SK-N-SH (cell line): Measurements from ENCODE around the gene SMARCA2. TPM values are rescaled to one million over a fixed set of nuclear protein-coding genes. Genes with fewer than 3 reads are reported as not detected.

Experiments
- CTCF ChIA-PET: fragments of 300-600, 350-600 bp; formaldehyde crosslinking; extraction: SDS; loops from one replicate; lab custom pipeline; 2021; lab: Yijun Ruan, JAX
- POLR2A ChIA-PET: fragments of 350-600 bp; sonication (Branson Sonifier 250); formaldehyde crosslinking; extraction: SDS; loops from one replicate; lab custom pipeline; 2020; ENCODE audit warnings: antibody characterized with exemption, inconsistent platforms; lab: Yijun Ruan, JAX
- DNase-seq: peaks from one replicate; pipeline ENCODE4 v3.0.0; 2012
- H2AFZ ChIP-seq: fragments of 200-600 bp; sonication (generic); 2 replicates; pipeline ENCODE4 v1.8.1; 2016; ENCODE audit warnings: antibody characterized with exemption, mild to moderate bottlenecking, low read depth
- H3F3A ChIP-seq: fragments of 200-600 bp; sonication (generic); replicated peaks from 2 replicates; pipeline ENCODE3; 2016; ENCODE audit warnings: antibody characterized with exemption, mild to moderate bottlenecking; ENCODE audit not compliant: insufficient read depth
- H3K27ac ChIP-seq, 2 experiments: fragments of 200-500 bp in 1 of 2; fragments of 200-600 bp in 1 of 2; sonication (Bioruptor generic) in 1 of 2; sonication (generic), shearing (Covaris generic) in 1 of 2; 2 replicates each; pipeline versions ENCODE4 v1.5.1 to v1.6.1; 2014 to 2016; ENCODE audit warnings: low read depth in 2 of 2, inconsistent platforms in 1 of 2, low read length in 1 of 2, mild to moderate bottlenecking in 1 of 2, mixed read lengths in 1 of 2
- H3K27me3 ChIP-seq: fragments of 200-600 bp; sonication (generic), shearing (Covaris generic); 2 replicates; pipeline ENCODE4 v1.6.1; 2016; ENCODE audit warnings: mixed run types; ENCODE audit not compliant: insufficient read depth
- H3K36me3 ChIP-seq, 2 experiments: fragments of 200-500 bp in 1 of 2; fragments of 200-600 bp in 1 of 2; sonication (Bioruptor generic) in 1 of 2; sonication (generic) in 1 of 2; replicated peaks in 1 of 2; 2 replicates each; pipeline versions ENCODE3 to v1.5.1; 2014 to 2016; ENCODE audit warnings: low read length in 1 of 2, mild to moderate bottlenecking in 1 of 2; ENCODE audit not compliant: insufficient read depth in 2 of 2, control insufficient read depth in 1 of 2
- H3K4me1 ChIP-seq, 2 experiments: fragments of 200-500 bp in 1 of 2; fragments of 200-600 bp in 1 of 2; sonication (Bioruptor generic) in 1 of 2; sonication (generic), shearing (Covaris generic) in 1 of 2; 2 replicates each; pipeline versions ENCODE4 v1.5.1 to v1.6.1; 2014 to 2016; ENCODE audit warnings: low read depth in 1 of 2, low read length in 1 of 2, mixed run types in 1 of 2; ENCODE audit not compliant: insufficient read depth in 2 of 2, control insufficient read depth in 1 of 2
- H3K4me2 ChIP-seq: fragments of 200-600 bp; sonication (generic), shearing (Covaris generic); 2 replicates; pipeline ENCODE4 v1.6.1; 2017; ENCODE audit warnings: mixed run types
- H3K4me3 ChIP-seq, 2 experiments: fragments of 200-500 bp in 1 of 2; fragments of 200-600 bp in 1 of 2; sonication (Bioruptor generic) in 1 of 2; sonication (generic), shearing (Covaris generic) in 1 of 2; 2 replicates each; pipeline versions ENCODE4 v1.5.1 to v1.8.1; 2014 to 2016; ENCODE audit warnings: low read depth in 2 of 2, inconsistent platforms in 1 of 2, low read length in 1 of 2, mild to moderate bottlenecking in 1 of 2, mixed read lengths in 1 of 2, moderate library complexity in 1 of 2
- H3K79me2 ChIP-seq: fragments of 200-600 bp; sonication (generic); 2 replicates; pipeline ENCODE4 v1.8.1; 2017; ENCODE audit warnings: mild to moderate bottlenecking; ENCODE audit not compliant: insufficient read depth
- H3K9ac ChIP-seq: fragments of 200-600 bp; sonication (generic); 2 replicates; pipeline ENCODE4 v1.6.1; 2017; ENCODE audit warnings: mixed run types
- H3K9me2 ChIP-seq: fragments of 200-600 bp; sonication (generic); 2 replicates; pipeline ENCODE4 v1.6.1; 2017; ENCODE audit warnings: mixed run types
- H3K9me3 ChIP-seq: fragments of 200-600 bp; sonication (generic); 2 replicates; pipeline ENCODE4 v1.6.1; 2017; ENCODE audit warnings: mixed run types, mild to moderate bottlenecking, moderate library complexity
- H4K20me1 ChIP-seq: fragments of 200-600 bp; sonication (generic); 2 replicates; pipeline ENCODE4 v1.6.1; 2017; ENCODE audit warnings: mild to moderate bottlenecking, mixed run types; ENCODE audit not compliant: insufficient read depth
- EZH2phosphoT487 ChIP-seq: fragments of 200-600 bp; sonication (generic); IDR thresholded peaks from 2 replicates; pipeline ENCODE4 v1.6.1; 2017; ENCODE audit warnings: low read depth, mixed run types, mild to moderate bottlenecking, antibody characterized with exemption, moderate library complexity, borderline replicate concordance
- FOSL2 ChIP-seq: IDR thresholded peaks from 2 replicates; pipeline ENCODE4 v1.4.0; 2012; ENCODE audit warnings: low read depth, mild to moderate bottlenecking, moderate library complexity, borderline replicate concordance
- JUND ChIP-seq: IDR thresholded peaks from 2 replicates; pipeline ENCODE4 v1.4.0; 2012
- MEF2A ChIP-seq: IDR thresholded peaks from 2 replicates; pipeline ENCODE4 v1.4.0; 2012; ENCODE audit warnings: low read depth, borderline replicate concordance
- NRF1 ChIP-seq: IDR thresholded peaks from 2 replicates; pipeline ENCODE4 v1.6.1; 2012; ENCODE audit warnings: low read depth, mild to moderate bottlenecking, low read length
- POLR2AphosphoS5 ChIP-seq: IDR thresholded peaks from 2 replicates; pipeline ENCODE4 v1.6.1; 2012; ENCODE audit warnings: low read depth, low read length
- RCOR1 ChIP-seq: fragments of 150-350 bp; IDR thresholded peaks from 2 replicates; pipeline ENCODE4 v1.6.1; 2017; ENCODE audit warnings: antibody characterized with exemption, low read length
- RFX5 ChIP-seq: IDR thresholded peaks from 2 replicates; pipeline ENCODE4 v1.6.1; 2012; ENCODE audit warnings: mild to moderate bottlenecking, improper control_type of control experiment, low read length
- RXRA ChIP-seq: IDR thresholded peaks from 2 replicates; pipeline ENCODE4 v1.4.0; 2012; ENCODE audit warnings: low read depth, mild to moderate bottlenecking, borderline replicate concordance
- SIN3A ChIP-seq: IDR thresholded peaks from 2 replicates; pipeline ENCODE4 v1.6.1; 2012; ENCODE audit warnings: low read depth, mild to moderate bottlenecking, low read length, moderate library complexity, borderline replicate concordance
- SMC3 ChIP-seq: IDR thresholded peaks from 2 replicates; pipeline ENCODE4 v1.6.1; 2012; ENCODE audit warnings: low read depth, low read length, improper control_type of control experiment
- TCF12 ChIP-seq: IDR thresholded peaks from 2 replicates; pipeline ENCODE4 v1.4.0; 2012
- TEAD4 ChIP-seq: IDR thresholded peaks from 2 replicates; pipeline ENCODE4 v1.4.0; 2012; ENCODE audit warnings: mild to moderate bottlenecking, borderline replicate concordance; ENCODE audit not compliant: insufficient read depth
- WGBS: methylation state at CpG from one replicate; pipeline ENCODE4 v1.1.6; 2017; ENCODE audit warnings: low lambda C conversion rate; 5-methylcytosine and 5-hydroxymethylcytosine counted together
- polyA plus RNA-seq, 3 experiments: library from polyadenylated mRNA; depleted of rRNA; stranded (reverse); fragments of >200 nt; gene quantifications; 2 replicates each; pipeline ENCODE4 v1.2.3, GENCODE V29; 2012
- TF ChIP-seq, protein P1 (sequence below): IDR thresholded peaks from 2 replicates; pipeline ENCODE4 v1.4.0; 2012; ENCODE audit warnings: low read depth
- TF ChIP-seq, protein P2 (sequence below): IDR thresholded peaks from 2 replicates; pipeline ENCODE4; 2012
- TF ChIP-seq, protein P3 (sequence below): fragments of 150-350 bp; IDR thresholded peaks from 2 replicates; pipeline ENCODE4 v1.6.1; 2017; ENCODE audit warnings: antibody characterized with exemption, low read length, low read depth, borderline replicate concordance
- TF ChIP-seq, protein P4 (sequence below): IDR thresholded peaks from 2 replicates; pipeline ENCODE4 v1.6.1; 2012; ENCODE audit warnings: mild to moderate bottlenecking, low read depth, low read length, moderate library complexity
- TF ChIP-seq, protein P5 (sequence below): fragments of 200-600 bp; sonication (generic); IDR thresholded peaks from 2 replicates; pipeline ENCODE4 v1.6.1; 2017; ENCODE audit warnings: antibody characterized with exemption, mild to moderate bottlenecking, moderate library complexity
- TF ChIP-seq, protein P6 (sequence below): IDR thresholded peaks from 2 replicates; pipeline ENCODE4 v1.4.0; 2012; ENCODE audit warnings: low read depth, borderline replicate concordance

SMARCA2 gene
- polyA plus RNA-seq, 1 of the 3 experiments (the other 2 are of a cell fraction): 17.4 TPM

DNA sequence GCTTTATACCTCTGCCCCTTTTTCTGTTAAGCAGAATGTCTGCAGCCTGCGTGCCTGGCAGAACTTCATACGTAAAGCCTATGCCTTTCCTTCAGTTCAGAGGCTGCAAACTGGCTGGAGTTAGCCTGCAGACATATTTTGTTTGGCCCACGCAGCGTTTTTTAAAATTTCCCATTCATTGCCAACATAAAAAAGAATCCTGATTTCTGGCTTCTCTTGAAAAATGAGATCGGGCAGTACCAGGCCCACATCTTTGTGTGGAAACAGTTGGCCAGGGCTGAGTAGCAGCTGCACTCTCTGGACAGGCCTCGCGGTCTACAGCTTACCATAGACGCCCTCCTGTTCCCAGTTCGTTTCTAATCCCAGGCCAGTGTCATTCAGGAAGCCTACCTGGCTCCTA is 104.4 kb downstream of the SMARCA2 start:
- WGBS: 94% methylated on average over 9 of the region's 9 CpGs
- Histone ChIP-seq H3K4me2 (no peak overlapping the region), H3K79me2 (no peaks in the 10 kb centered on the region), H3K27me3 (no peaks in the 10 kb centered on the region), H4K20me1 (no peaks in the 10 kb centered on the region), H3K4me3 (no peak overlapping the region), H3K9ac (no peak overlapping the region), H3K4me1 (peaks cover 0 to 11% of the 10 kb centered on the region in 2 experiments; a peak in 2 of 4 replicates), H2AFZ (no peak overlapping the region), H3F3A (peaks cover 6% of the 10 kb centered on the region), H3K9me3 (no peaks in the 10 kb centered on the region), H3K27ac (no peak overlapping the region), H3K36me3 (peaks cover 18 to 24% of the 10 kb centered on the region in 2 experiments), H3K9me2 (no peaks in the 10 kb centered on the region)
- no peak for DNase-seq
- TF ChIP-seq, protein P1, sequence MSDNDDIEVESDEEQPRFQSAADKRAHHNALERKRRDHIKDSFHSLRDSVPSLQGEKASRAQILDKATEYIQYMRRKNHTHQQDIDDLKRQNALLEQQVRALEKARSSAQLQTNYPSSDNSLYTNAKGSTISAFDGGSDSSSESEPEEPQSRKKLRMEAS: no peak
- TF ChIP-seq TCF12 (no peak), TEAD4 (no peak), SIN3A (no peak), MEF2A (no peak), RCOR1 (no peak), EZH2phosphoT487 (no peak), FOSL2 (no peak), RFX5 (no peak), SMC3 (no peak), JUND (no peak), POLR2AphosphoS5 (no peak), NRF1 (no peak), RXRA (no peak)
- TF ChIP-seq, protein P2, sequence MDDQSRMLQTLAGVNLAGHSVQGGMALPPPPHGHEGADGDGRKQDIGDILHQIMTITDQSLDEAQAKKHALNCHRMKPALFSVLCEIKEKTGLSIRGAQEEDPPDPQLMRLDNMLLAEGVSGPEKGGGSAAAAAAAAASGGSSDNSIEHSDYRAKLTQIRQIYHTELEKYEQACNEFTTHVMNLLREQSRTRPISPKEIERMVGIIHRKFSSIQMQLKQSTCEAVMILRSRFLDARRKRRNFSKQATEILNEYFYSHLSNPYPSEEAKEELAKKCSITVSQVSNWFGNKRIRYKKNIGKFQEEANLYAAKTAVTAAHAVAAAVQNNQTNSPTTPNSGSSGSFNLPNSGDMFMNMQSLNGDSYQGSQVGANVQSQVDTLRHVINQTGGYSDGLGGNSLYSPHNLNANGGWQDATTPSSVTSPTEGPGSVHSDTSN: no peak
- TF ChIP-seq, protein P3, sequence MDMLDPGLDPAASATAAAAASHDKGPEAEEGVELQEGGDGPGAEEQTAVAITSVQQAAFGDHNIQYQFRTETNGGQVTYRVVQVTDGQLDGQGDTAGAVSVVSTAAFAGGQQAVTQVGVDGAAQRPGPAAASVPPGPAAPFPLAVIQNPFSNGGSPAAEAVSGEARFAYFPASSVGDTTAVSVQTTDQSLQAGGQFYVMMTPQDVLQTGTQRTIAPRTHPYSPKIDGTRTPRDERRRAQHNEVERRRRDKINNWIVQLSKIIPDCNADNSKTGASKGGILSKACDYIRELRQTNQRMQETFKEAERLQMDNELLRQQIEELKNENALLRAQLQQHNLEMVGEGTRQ: no peak
- TF ChIP-seq, protein P4, sequence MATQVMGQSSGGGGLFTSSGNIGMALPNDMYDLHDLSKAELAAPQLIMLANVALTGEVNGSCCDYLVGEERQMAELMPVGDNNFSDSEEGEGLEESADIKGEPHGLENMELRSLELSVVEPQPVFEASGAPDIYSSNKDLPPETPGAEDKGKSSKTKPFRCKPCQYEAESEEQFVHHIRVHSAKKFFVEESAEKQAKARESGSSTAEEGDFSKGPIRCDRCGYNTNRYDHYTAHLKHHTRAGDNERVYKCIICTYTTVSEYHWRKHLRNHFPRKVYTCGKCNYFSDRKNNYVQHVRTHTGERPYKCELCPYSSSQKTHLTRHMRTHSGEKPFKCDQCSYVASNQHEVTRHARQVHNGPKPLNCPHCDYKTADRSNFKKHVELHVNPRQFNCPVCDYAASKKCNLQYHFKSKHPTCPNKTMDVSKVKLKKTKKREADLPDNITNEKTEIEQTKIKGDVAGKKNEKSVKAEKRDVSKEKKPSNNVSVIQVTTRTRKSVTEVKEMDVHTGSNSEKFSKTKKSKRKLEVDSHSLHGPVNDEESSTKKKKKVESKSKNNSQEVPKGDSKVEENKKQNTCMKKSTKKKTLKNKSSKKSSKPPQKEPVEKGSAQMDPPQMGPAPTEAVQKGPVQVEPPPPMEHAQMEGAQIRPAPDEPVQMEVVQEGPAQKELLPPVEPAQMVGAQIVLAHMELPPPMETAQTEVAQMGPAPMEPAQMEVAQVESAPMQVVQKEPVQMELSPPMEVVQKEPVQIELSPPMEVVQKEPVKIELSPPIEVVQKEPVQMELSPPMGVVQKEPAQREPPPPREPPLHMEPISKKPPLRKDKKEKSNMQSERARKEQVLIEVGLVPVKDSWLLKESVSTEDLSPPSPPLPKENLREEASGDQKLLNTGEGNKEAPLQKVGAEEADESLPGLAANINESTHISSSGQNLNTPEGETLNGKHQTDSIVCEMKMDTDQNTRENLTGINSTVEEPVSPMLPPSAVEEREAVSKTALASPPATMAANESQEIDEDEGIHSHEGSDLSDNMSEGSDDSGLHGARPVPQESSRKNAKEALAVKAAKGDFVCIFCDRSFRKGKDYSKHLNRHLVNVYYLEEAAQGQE: no peak
- TF ChIP-seq, protein P5, sequence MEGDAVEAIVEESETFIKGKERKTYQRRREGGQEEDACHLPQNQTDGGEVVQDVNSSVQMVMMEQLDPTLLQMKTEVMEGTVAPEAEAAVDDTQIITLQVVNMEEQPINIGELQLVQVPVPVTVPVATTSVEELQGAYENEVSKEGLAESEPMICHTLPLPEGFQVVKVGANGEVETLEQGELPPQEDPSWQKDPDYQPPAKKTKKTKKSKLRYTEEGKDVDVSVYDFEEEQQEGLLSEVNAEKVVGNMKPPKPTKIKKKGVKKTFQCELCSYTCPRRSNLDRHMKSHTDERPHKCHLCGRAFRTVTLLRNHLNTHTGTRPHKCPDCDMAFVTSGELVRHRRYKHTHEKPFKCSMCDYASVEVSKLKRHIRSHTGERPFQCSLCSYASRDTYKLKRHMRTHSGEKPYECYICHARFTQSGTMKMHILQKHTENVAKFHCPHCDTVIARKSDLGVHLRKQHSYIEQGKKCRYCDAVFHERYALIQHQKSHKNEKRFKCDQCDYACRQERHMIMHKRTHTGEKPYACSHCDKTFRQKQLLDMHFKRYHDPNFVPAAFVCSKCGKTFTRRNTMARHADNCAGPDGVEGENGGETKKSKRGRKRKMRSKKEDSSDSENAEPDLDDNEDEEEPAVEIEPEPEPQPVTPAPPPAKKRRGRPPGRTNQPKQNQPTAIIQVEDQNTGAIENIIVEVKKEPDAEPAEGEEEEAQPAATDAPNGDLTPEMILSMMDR: no peak
- TF ChIP-seq, protein P6, sequence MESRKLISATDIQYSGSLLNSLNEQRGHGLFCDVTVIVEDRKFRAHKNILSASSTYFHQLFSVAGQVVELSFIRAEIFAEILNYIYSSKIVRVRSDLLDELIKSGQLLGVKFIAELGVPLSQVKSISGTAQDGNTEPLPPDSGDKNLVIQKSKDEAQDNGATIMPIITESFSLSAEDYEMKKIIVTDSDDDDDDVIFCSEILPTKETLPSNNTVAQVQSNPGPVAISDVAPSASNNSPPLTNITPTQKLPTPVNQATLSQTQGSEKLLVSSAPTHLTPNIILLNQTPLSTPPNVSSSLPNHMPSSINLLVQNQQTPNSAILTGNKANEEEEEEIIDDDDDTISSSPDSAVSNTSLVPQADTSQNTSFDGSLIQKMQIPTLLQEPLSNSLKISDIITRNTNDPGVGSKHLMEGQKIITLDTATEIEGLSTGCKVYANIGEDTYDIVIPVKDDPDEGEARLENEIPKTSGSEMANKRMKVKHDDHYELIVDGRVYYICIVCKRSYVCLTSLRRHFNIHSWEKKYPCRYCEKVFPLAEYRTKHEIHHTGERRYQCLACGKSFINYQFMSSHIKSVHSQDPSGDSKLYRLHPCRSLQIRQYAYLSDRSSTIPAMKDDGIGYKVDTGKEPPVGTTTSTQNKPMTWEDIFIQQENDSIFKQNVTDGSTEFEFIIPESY: no peak
- ChIA-PET CTCF (interaction anchor here (6.0 kb wide), 1 partner anchor 13 kb away, joined by 36 read pairs; no protein-coding TSS in a partner anchor), POLR2A (no interaction called here)
